ENCODE data around the gene PHTF2.

GRCh38 chr7:77833136-77833535 lies 34.6 kb downstream of the PHTF2 start:
- TF ChIP-seq REST (IDR thresholded peaks at IDR 0.05; ENCODE audit: low read depth, low read length) (no peak), GABPA (IDR thresholded peaks at IDR 0.05; ENCODE audit: low read depth) (no peak), ESRRA (IDR thresholded peaks at IDR 0.05; ENCODE audit: low read length) (no peak), BACH1 (IDR thresholded peaks at IDR 0.05; ENCODE audit: borderline replicate concordance) (no peak), KDM1A (IDR thresholded peaks at IDR 0.05; ENCODE audit: borderline replicate concordance) (no peak), BCLAF1 (IDR thresholded peaks at IDR 0.05) (no peak), CHD2 (IDR thresholded peaks at IDR 0.05; ENCODE audit: borderline replicate concordance, low read depth, low read length) (no peak)
